ENCODE data around the gene TSPAN4.

The TSPAN4 gene

GRCh38 chr11:890794-891540 is 48.3 kb downstream of the TSPAN4 start:
- Mint-ChIP-seq H3K27ac (peak overlapping the region in 2 of 3 experiments; percentile 48 to 63), H3K4me3 (no peak overlapping the region), H3K27me3 (ENCODE audit: low read depth) (no peaks in the 10 kb centered on the region), H3K9me3 (no peaks in the 10 kb centered on the region), H3K36me3 (ENCODE audit: low read depth) (peaks cover 10% of the 10 kb centered on the region), H3K4me1 (peaks cover 10% of the 10 kb centered on the region)
- no peak for TF ChIP-seq CTCF (IDR thresholded peaks at IDR 0.05; ENCODE audit: unreplicated experiment in 3 of 3)

- Mint-ChIP-seq H3K27ac (no peak overlapping the region), H3K4me1 (peaks cover 14% of the 10 kb centered on the region), H3K36me3 (ENCODE audit: low read depth) (no peaks in the 10 kb centered on the region), H3K27me3 (ENCODE audit: low read depth) (no peaks in the 10 kb centered on the region), H3K9me3 (no peaks in the 10 kb centered on the region), H3K4me3 (no peak overlapping the region)
- no peak for TF ChIP-seq CTCF (IDR thresholded peaks at IDR 0.05; ENCODE audit: unreplicated experiment in 3 of 3)
Measured at GRCh38 chr11:893008-893654, 50.5 kb downstream of the TSPAN4 start.

GRCh38 chr11:894575-895201 is 52.0 kb downstream of the TSPAN4 start:
- H3K27me3 Mint-ChIP-seq (ENCODE audit: low read depth) = no peaks in the 10 kb centered on the region
- TF ChIP-seq CTCF (IDR thresholded peaks at IDR 0.05; ENCODE audit: unreplicated experiment in 3 of 3) = peak in 1 of 3 experiments; percentile 8
- H3K9me3 Mint-ChIP-seq = no peaks in the 10 kb centered on the region
- no peak overlapping the region for H3K4me3 Mint-ChIP-seq
- H3K4me1 Mint-ChIP-seq = peaks cover 10% of the 10 kb centered on the region
- H3K27ac Mint-ChIP-seq = peak overlapping the region in 1 of 3 experiments; percentile 59
- no peaks in the 10 kb centered on the region for H3K36me3 Mint-ChIP-seq (ENCODE audit: low read depth)

- Mint-ChIP-seq H3K36me3 (ENCODE audit: low read depth) (no peaks in the 10 kb centered on the region), H3K4me1 (peaks cover 10% of the 10 kb centered on the region), H3K27ac (peak overlapping the region in 1 of 3 experiments; percentile 73), H3K9me3 (no peaks in the 10 kb centered on the region), H3K4me3 (no peak overlapping the region), H3K27me3 (ENCODE audit: low read depth) (no peaks in the 10 kb centered on the region)
- TF ChIP-seq CTCF (IDR thresholded peaks at IDR 0.05; ENCODE audit: unreplicated experiment in 3 of 3) = no peak
Measured at GRCh38 chr11:895331-896110, 52.9 kb downstream of the TSPAN4 start.

DNA sequence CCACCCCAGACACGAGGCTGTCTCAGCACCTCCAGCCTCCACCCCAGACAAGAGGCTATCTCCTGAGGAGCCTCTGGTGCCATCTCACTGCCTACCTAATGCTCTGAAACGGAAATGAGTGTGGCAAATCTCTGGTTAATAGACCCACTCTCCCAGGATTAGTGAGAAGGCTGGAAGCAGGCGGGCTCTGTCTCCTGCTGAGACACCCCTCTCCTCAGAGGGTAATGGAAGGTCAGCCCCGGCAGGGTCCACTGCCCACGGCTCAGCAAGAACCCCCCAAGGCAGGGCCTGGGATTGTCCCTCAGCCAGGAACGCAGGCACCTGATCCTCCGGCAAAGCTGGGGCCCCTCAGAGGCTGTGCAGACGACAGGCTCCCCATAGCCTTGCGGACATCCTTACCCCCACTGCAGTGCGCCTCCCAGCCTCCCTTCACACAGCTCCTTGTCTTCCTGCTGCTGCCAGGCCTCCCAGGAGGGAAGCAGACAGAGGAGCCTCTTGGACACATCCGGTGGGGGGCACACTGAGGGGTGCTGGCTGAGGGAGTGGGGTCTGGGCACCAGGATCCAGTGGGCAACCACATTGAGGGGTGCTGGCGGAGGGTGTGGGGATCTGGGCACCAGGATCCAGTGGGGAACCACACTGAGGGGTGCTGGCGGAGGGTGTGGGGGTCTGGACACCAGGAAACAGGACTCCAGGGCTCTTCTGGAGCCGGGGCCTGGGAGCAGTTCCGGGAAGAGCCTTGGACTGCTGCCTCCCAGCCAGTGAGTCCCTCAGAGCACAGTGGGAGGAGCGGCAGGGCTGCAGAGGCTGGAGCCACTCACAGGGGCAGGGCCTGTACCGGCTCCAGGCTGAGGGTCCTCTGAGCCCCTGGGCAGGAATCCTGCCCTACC is 54.8 kb downstream of the TSPAN4 start:
- Mint-ChIP-seq H3K9me3 (no peaks in the 10 kb centered on the region), H3K27me3 (ENCODE audit: low read depth) (no peaks in the 10 kb centered on the region), H3K27ac (peak overlapping the region; percentile 80 to 89 (median 85)), H3K4me3 (no peak overlapping the region), H3K4me1 (peaks cover 5% of the 10 kb centered on the region), H3K36me3 (ENCODE audit: low read depth) (peaks cover 7% of the 10 kb centered on the region)
- no peak for TF ChIP-seq CTCF (IDR thresholded peaks at IDR 0.05; ENCODE audit: unreplicated experiment in 3 of 3)

Measured in nephron (organoid).